NCI-H345 (cell line): Measurements from ENCODE around the gene GSX2.
"Not testable (repeated sequence)": the region's sequence is repeated elsewhere in the genome, so short reads cannot be mapped to it uniquely, and the experiment has no call there.

Experiments used
- DNase-seq: peaks from one replicate; lab custom pipeline; 2025; lab: John Stamatoyannopoulos, UW

Gene GSX2

GRCh38 chr4:54099748-54100574, at the start of gene GSX2:
TSS of gene GSX2 (plus strand) at chr4:54100163. CDS start at chr4:54100345, 182 bp downstream.
- DNase-seq: no peak

- no peak for DNase-seq
These were observed 49.6 kb upstream of the GSX2 start for GRCh38 chr4:54050214-54050904.

GRCh38 chr4:54053322-54053721, 46.6 kb upstream of the GSX2 start:
- DNase-seq: not testable (repeated sequence)

- no peak for DNase-seq
These were observed 45.5 kb upstream of the GSX2 start for GRCh38 chr4:54054501-54054900.

- no peak for DNase-seq
These were observed 44.5 kb upstream of the GSX2 start for GRCh38 chr4:54055494-54055893.

GRCh38 chr4:54056360-54056759, 43.6 kb upstream of the GSX2 start:
- no peak for DNase-seq

- DNase-seq: no peak
These were observed 41.8 kb upstream of the GSX2 start for GRCh38 chr4:54058171-54058570.

- no peak for DNase-seq
These were observed 39.8 kb upstream of the GSX2 start for GRCh38 chr4:54060116-54060515.

- DNase-seq: no peak
These were observed 38.9 kb upstream of the GSX2 start for GRCh38 chr4:54061067-54061466.

GRCh38 chr4:54061873-54062272, 38.1 kb upstream of the GSX2 start:
- DNase-seq: no peak

GRCh38 chr4:54062392-54062791, 37.6 kb upstream of the GSX2 start:
- DNase-seq: no peak

- DNase-seq: no peak
These were observed 36.7 kb upstream of the GSX2 start for GRCh38 chr4:54063229-54063628.

GRCh38 chr4:54063737-54064316, 36.1 kb upstream of the GSX2 start:
- no peak for DNase-seq

- peak; percentile 88 for DNase-seq
These were observed 35.4 kb upstream of the GSX2 start, which contains the start of gene CHIC2 for GRCh38 chr4:54064317-54065111. TSS of gene CHIC2 (minus strand) at chr4:54064605. CDS start at chr4:54064300, 305 bp downstream.

- no peak for DNase-seq
These were observed 34.5 kb upstream of the GSX2 start for GRCh38 chr4:54065282-54066087.

GRCh38 chr4:54066088-54066415, 33.9 kb upstream of the GSX2 start:
- DNase-seq: no peak

- DNase-seq: no peak
These were observed 33.2 kb upstream of the GSX2 start for GRCh38 chr4:54066718-54067129.

- no peak for DNase-seq
These were observed 32.8 kb upstream of the GSX2 start for GRCh38 chr4:54067166-54067565.

- DNase-seq: no peak
These were observed 26.6 kb upstream of the GSX2 start for GRCh38 chr4:54073271-54073880.

GRCh38 chr4:54074381-54074780, 25.6 kb upstream of the GSX2 start:
- no peak for DNase-seq

GRCh38 chr4:54076673-54077072, 23.3 kb upstream of the GSX2 start:
- no peak for DNase-seq
